AG08396 (cell line): ENCODE results near the gene EHHADH.

Experiments
- DNase-seq: peaks from one replicate; pipeline ENCODE4 v3.0.0; 2012; ENCODE audit warnings: low spot score, mixed read lengths

Gene EHHADH

GRCh38 chr3:185197068-185197467 lies 56.8 kb downstream of the EHHADH start:
- DNase-seq, result no peak

GRCh38 chr3:185195652-185196051 lies 58.2 kb downstream of the EHHADH start:
- DNase-seq, result no peak

- DNase-seq, result no peak
Observed at GRCh38 chr3:185188816-185189215, 65.0 kb downstream of the EHHADH start.

- DNase-seq, result no peak
Observed at GRCh38 chr3:185187391-185187790, 66.5 kb downstream of the EHHADH start.

GRCh38 chr3:185176750-185177359 lies 77.0 kb downstream of the EHHADH start:
- peak; percentile 45 for DNase-seq

- DNase-seq, result no peak
Observed at GRCh38 chr3:185175370-185175987, 78.4 kb downstream of the EHHADH start.

- DNase-seq, result no peak
Observed at GRCh38 chr3:185172086-185173049, 81.5 kb downstream of the EHHADH start.

GRCh38 chr3:185164428-185165217 lies 89.2 kb downstream of the EHHADH start:
- DNase-seq, result no peak

- no peak for DNase-seq
Observed at GRCh38 chr3:185162634-185163033, 91.2 kb downstream of the EHHADH start.

- DNase-seq, result no peak
Observed at GRCh38 chr3:185161761-185162160, 92.1 kb downstream of the EHHADH start.

- no peak for DNase-seq
Observed at GRCh38 chr3:185157347-185157746, 96.5 kb downstream of the EHHADH start.

GRCh38 chr3:185155678-185156077 lies 98.2 kb downstream of the EHHADH start:
- no peak for DNase-seq

- no peak for DNase-seq
Observed at GRCh38 chr3:185153861-185154629, 99.8 kb downstream of the EHHADH start.

- no peak for DNase-seq
Observed at GRCh38 chr3:185153171-185153771, 100.6 kb downstream of the EHHADH start.

GRCh38 chr3:185152410-185153170 lies 101.3 kb downstream of the EHHADH start, which contains the start of gene C3orf70:
C3orf70 (minus strand) TSS chr3:185153060; CDS start chr3:185152823, 237 bp downstream.
- DNase-seq, result peak; percentile 89

- no peak for DNase-seq
Observed at GRCh38 chr3:185151964-185152409, 101.9 kb downstream of the EHHADH start.

- DNase-seq, result no peak
Observed at GRCh38 chr3:185151101-185151963, 102.5 kb downstream of the EHHADH start.

- DNase-seq, result no peak
Observed at GRCh38 chr3:185150561-185150960, 103.3 kb downstream of the EHHADH start.

- no peak for DNase-seq
Observed at GRCh38 chr3:185149591-185149990, 104.3 kb downstream of the EHHADH start.
